Measurements from ENCODE around the gene RTKN.
A peak's percentile ranks its signal among the peaks of the same experiment; 100 is the strongest.
"Not testable (repeated sequence)": the region's sequence is repeated elsewhere in the genome, so short reads cannot be mapped to it uniquely, and the experiment has no call there.

The RTKN gene

GRCh38 chr2:74461187-74462053 lies 19.7 kb upstream of the RTKN start:
- DNase-seq: no peak

GRCh38 chr2:74460187-74460586 lies 18.4 kb upstream of the RTKN start:
- DNase-seq: not testable (repeated sequence)

- DNase-seq: not testable (repeated sequence)
Observed at GRCh38 chr2:74459503-74460118, 17.9 kb upstream of the RTKN start.

- no peak for DNase-seq
Observed at GRCh38 chr2:74458938-74459363, 17.2 kb upstream of the RTKN start.

- DNase-seq: peak; percentile 100
Observed at GRCh38 chr2:74458132-74458937, 16.6 kb upstream of the RTKN start, which contains the start of gene WBP1. Gene WBP1, plus strand, starts transcription at chr2:74458438. Its CDS starts 165 bp downstream, at chr2:74458603.

- peak; percentile 86 for DNase-seq
Observed at GRCh38 chr2:74457549-74458131, 15.9 kb upstream of the RTKN start.

GRCh38 chr2:74457129-74457548 lies 15.4 kb upstream of the RTKN start:
- no peak for DNase-seq

- peak; percentile 96 for DNase-seq
Observed at GRCh38 chr2:74454654-74455511, 13.1 kb upstream of the RTKN start, which contains the start of gene INO80B. Gene INO80B, plus strand, starts transcription at chr2:74455087. Its CDS starts 30 bp downstream, at chr2:74455117.

- DNase-seq: no peak
Observed at GRCh38 chr2:74450570-74451190, 8.9 kb upstream of the RTKN start.

- no peak for DNase-seq
Observed at GRCh38 chr2:74448771-74449170, 7.0 kb upstream of the RTKN start.

GRCh38 chr2:74447230-74447999 lies 5.7 kb upstream of the RTKN start:
- DNase-seq: no peak

GRCh38 chr2:74444498-74445318 lies 3.0 kb upstream of the RTKN start:
- DNase-seq: no peak

- not testable (repeated sequence) for DNase-seq
Observed at GRCh38 chr2:74442483-74443297, 953 bp upstream of the RTKN start.

- DNase-seq: no peak
Observed at GRCh38 chr2:74441170-74441689, 507 bp downstream of the RTKN start.

- DNase-seq: peak; percentile 65
Observed at GRCh38 chr2:74440378-74441169, 1.2 kb downstream of the RTKN start.

- no peak for DNase-seq
Observed at GRCh38 chr2:74439803-74440377, 1.8 kb downstream of the RTKN start.

- no peak for DNase-seq
Observed at GRCh38 chr2:74439373-74439772, 2.4 kb downstream of the RTKN start.

Data from CD4-positive, alpha-beta T cell treated with Interferon gamma for 1 hour (primary cell).